Activated B cell treated with CpG ODN at 0.5 μM for 24 hours (primary cell): ENCODE measurements around the gene CHRM1. TPM values are rescaled to one million over a fixed set of nuclear protein-coding genes. Genes with fewer than 3 reads are reported as not detected.

Experiments
- ATAC-seq: fragments of 200-7000 bp; cut with Tn5 transposase; one replicate; pipeline ENCODE4 v1.10.0; 2021; ENCODE audit warnings: low read depth, mild to moderate bottlenecking, moderate library complexity
- CTCF ChIA-PET: fragments of 350-600 bp; sonication (Branson Sonifier 250); formaldehyde crosslinking; loops from one replicate; lab custom pipeline; 2021; ENCODE audit warnings: antibody characterized with exemption; lab: Charles Lee
- POLR2A ChIA-PET: fragments of 350-600 bp; sonication (Branson Sonifier 250); formaldehyde crosslinking; loops from one replicate; lab custom pipeline; 2021; ENCODE audit warnings: antibody characterized with exemption; lab: Charles Lee
- DNase-seq: peaks from one replicate; pipeline ENCODE4 v3.0.0; 2022
- H3K27ac Mint-ChIP-seq: one replicate; pipeline ENCODE4 v1.8.0; 2020; ENCODE audit warnings: mixed read lengths
- H3K27me3 Mint-ChIP-seq: one replicate; pipeline ENCODE4 v1.8.0; 2021; ENCODE audit warnings: mixed read lengths
- H3K36me3 Mint-ChIP-seq: one replicate; pipeline ENCODE4 v1.8.0; 2021; ENCODE audit warnings: low read depth, mixed read lengths
- H3K4me1 Mint-ChIP-seq: one replicate; pipeline ENCODE4 v1.8.0; 2021; ENCODE audit warnings: mixed read lengths
- H3K4me3 Mint-ChIP-seq: one replicate; pipeline ENCODE4 v1.8.0; 2020; ENCODE audit warnings: mild to moderate bottlenecking, mixed read lengths
- H3K9me3 Mint-ChIP-seq: one replicate; pipeline ENCODE4 v1.8.0; 2020; ENCODE audit warnings: mixed read lengths
- CTCF ChIP-seq: fragments of 200-600 bp; IDR thresholded peaks from one replicate; pipeline ENCODE4 v1.8.0; 2022; ENCODE audit warnings: antibody characterized with exemption, mild to moderate bottlenecking
- intact Hi-C: fragments of 100-400 bp; cut with micrococcal nuclease; formaldehyde crosslinking; loops from one replicate; pipeline ENCODE4 v1.15.1; 2024
- total RNA-seq: library from RNA; stranded (reverse); gene quantifications from 2 replicates; pipeline ENCODE4 v1.2.3, GENCODE V29; 2022

The CHRM1 gene
- total RNA-seq, 1 donor from 2014 or later: not detected

DNA sequence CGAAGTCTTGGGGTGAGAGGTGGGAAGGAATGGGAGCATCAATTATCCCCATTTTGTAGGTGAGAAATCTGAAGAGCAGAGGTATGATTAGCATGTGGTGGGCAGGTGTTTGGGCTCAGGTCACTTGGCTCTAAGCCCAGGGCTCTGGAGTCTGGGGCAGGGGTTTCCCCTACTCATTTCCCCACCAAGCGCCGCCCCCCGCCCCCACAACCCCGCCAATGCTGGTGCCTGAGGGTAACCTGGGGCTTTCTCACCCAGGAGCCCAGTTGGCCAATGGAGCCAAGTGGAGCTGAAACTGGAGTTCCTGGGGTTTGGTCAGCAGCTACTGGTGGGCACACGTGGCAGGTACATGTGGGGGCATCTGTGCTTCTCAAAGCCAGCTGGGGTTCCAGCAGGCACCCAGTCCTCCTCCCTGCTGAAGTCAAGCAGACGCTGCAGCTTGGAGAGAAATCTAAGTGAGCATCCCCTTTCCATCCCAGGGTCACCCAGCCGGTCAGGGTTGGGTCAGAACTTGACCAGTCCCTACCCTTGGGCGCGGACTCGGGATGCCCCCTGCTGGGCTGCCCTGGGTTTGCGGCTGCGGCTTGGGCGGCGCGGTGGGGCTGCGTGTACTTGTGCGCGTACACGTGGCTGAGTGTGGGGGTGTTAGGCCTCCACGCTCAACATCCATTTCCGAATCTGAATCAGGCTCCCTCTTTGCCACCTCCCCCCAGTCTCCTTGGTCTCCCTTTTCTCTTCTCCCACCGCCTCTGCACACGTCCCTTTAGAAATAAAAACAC lies 1.7 kb upstream of the CHRM1 start:
- H3K27me3 Mint-ChIP-seq: peaks cover 46% of the 10 kb centered on the region
- peak overlapping the region; percentile 13 for H3K4me3 Mint-ChIP-seq
- ATAC-seq (no peak), DNase-seq (no peak)
- H3K4me1 Mint-ChIP-seq: peaks cover 35% of the 10 kb centered on the region
- no peak for TF ChIP-seq CTCF
- H3K9me3 Mint-ChIP-seq: no peaks in the 10 kb centered on the region
- H3K36me3 Mint-ChIP-seq: no peaks in the 10 kb centered on the region
- H3K27ac Mint-ChIP-seq: no peak overlapping the region
- CTCF ChIA-PET: interaction anchor here (1.6 kb wide), 1 partner anchor 17 kb away, joined by 8 read pairs; no protein-coding TSS in a partner anchor
- POLR2A ChIA-PET: interaction anchor here (0.6 kb wide), 1 partner anchor 1077 kb away, joined by 4 read pairs; no protein-coding TSS in a partner anchor
- intact Hi-C loops: loop anchor here (5.0 kb wide), 1 partner anchor 99 kb away; no protein-coding TSS in a partner anchor

DNA sequence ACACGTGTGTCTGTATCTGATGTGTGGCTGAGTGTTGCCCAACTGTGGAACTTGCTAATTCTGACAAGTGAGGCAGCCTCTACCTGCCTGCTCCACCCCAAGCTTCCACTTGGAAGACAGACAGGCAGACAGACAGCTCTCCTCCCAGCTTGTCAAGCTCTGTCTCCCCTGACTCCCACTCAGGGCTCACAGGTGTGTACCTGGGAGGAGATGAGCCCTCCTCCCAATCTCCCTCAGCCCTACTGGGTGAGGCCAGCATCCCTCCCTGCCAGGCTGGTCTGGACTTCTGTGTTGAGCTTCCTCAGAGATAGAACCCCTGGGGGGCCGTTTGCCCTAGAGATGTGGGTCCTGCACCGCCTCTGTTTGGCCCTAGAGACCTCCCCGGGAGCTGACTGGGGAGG lies 1.0 kb upstream of the CHRM1 start:
- intact Hi-C loops: loop anchor here (5.0 kb wide), 1 partner anchor 100 kb away; no protein-coding TSS in a partner anchor
- no peak for DNase-seq
- H3K27me3 Mint-ChIP-seq: peaks cover 40% of the 10 kb centered on the region
- ChIA-PET CTCF (interaction anchor here (1.1 kb wide), 1 partner anchor 16 kb away, joined by 5 read pairs; no protein-coding TSS in a partner anchor), POLR2A (interaction anchor here (0.7 kb wide), 1 partner anchor 10 kb away, joined by 6 read pairs; no protein-coding TSS in a partner anchor)
- H3K36me3 Mint-ChIP-seq: no peaks in the 10 kb centered on the region
- H3K4me1 Mint-ChIP-seq: peaks cover 35% of the 10 kb centered on the region
- ATAC-seq: no peak
- peak overlapping the region; percentile 13 for H3K4me3 Mint-ChIP-seq
- TF ChIP-seq CTCF: no peak
- no peaks in the 10 kb centered on the region for H3K9me3 Mint-ChIP-seq
- H3K27ac Mint-ChIP-seq: no peak overlapping the region

- DNase-seq (no peak), ATAC-seq (no peak)
- CTCF ChIA-PET: interaction anchor here (1.1 kb wide), 1 partner anchor 16 kb away, joined by 5 read pairs; no protein-coding TSS in a partner anchor
- Mint-ChIP-seq H3K4me3 (no peak overlapping the region), H3K4me1 (peaks cover 32% of the 10 kb centered on the region), H3K27me3 (peaks cover 36% of the 10 kb centered on the region), H3K9me3 (no peaks in the 10 kb centered on the region), H3K36me3 (no peaks in the 10 kb centered on the region), H3K27ac (no peak overlapping the region)
- no peak for TF ChIP-seq CTCF
- intact Hi-C loops: loop anchor here (5.0 kb wide), 1 partner anchor 101 kb away; no protein-coding TSS in a partner anchor
- POLR2A ChIA-PET: interaction anchor here (0.7 kb wide), 1 partner anchor 10 kb away, joined by 6 read pairs; no protein-coding TSS in a partner anchor
Observed at GRCh38 chr11:62921573-62922188, 518 bp upstream of the CHRM1 start.

DNA sequence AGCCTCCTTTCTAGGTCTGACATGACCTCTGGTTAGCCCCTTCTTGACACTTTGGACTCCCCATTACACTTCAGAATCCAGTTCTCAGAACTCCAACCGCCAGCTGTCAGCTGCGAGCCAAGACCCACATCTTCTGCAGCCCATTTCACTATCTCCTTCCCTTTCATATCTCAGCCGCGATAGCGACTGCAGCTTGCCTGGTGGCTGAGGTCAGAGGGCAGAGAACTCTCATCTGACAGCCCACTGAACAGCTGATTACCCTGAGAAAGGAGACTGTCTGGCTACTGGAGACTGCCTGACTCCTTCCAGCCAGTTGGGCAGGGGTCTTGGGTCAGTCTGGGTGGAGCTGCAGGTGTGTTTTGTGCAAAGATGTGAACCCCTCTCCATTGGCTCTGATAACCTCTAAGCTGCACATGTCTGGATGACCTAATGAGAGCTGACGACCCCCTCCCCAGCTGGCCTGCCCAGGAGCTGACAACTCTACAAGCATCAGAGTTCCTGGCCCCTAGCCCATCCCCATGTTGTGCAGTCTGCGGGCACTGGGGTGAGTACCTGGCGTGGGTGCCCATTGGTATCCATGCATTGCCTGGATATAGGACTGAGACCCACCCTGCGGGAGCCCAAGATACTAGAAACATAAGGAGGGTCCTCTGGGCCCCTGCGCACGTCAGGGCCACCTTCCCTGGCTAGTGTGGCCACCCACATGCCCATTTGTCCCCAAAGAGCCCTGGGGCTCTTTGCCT lies 1.1 kb downstream of the CHRM1 start:
- ChIA-PET POLR2A (no interaction called here), CTCF (interaction anchor here (1.6 kb wide), 1 partner anchor 13 kb away, joined by 10 read pairs; no protein-coding TSS in a partner anchor)
- ATAC-seq (no peak), DNase-seq (no peak)
- no peak for TF ChIP-seq CTCF
- Mint-ChIP-seq H3K4me1 (peaks cover 17% of the 10 kb centered on the region), H3K27ac (no peak overlapping the region), H3K9me3 (no peaks in the 10 kb centered on the region), H3K27me3 (peaks cover 24% of the 10 kb centered on the region), H3K36me3 (no peaks in the 10 kb centered on the region), H3K4me3 (no peak overlapping the region)
- intact Hi-C loops: loop anchor here (5.0 kb wide), 1 partner anchor 102 kb away; no protein-coding TSS in a partner anchor
